A673 (cell line): ENCODE measurements around the gene TMEM63B.

Experiments
- CTCF ChIP-seq: fragments of 300-800, 200-600 bp; sonication (generic); conservative IDR thresholded peaks from 2 replicates; pipeline ENCODE4 v1.5.1; 2017; ENCODE audit warnings: low read depth, mild to moderate bottlenecking, antibody characterized with exemption, low read length, moderate library complexity, mixed read lengths
- EZH2 ChIP-seq: fragments of 200-600 bp; sonication (generic); IDR thresholded peaks from 2 replicates; pipeline ENCODE4 v1.6.1; 2017; ENCODE audit warnings: borderline replicate concordance, low read depth, mild to moderate bottlenecking, mixed read lengths, antibody characterized with exemption, low read length; ENCODE audit not compliant: poor library complexity, severe bottlenecking

DNA sequence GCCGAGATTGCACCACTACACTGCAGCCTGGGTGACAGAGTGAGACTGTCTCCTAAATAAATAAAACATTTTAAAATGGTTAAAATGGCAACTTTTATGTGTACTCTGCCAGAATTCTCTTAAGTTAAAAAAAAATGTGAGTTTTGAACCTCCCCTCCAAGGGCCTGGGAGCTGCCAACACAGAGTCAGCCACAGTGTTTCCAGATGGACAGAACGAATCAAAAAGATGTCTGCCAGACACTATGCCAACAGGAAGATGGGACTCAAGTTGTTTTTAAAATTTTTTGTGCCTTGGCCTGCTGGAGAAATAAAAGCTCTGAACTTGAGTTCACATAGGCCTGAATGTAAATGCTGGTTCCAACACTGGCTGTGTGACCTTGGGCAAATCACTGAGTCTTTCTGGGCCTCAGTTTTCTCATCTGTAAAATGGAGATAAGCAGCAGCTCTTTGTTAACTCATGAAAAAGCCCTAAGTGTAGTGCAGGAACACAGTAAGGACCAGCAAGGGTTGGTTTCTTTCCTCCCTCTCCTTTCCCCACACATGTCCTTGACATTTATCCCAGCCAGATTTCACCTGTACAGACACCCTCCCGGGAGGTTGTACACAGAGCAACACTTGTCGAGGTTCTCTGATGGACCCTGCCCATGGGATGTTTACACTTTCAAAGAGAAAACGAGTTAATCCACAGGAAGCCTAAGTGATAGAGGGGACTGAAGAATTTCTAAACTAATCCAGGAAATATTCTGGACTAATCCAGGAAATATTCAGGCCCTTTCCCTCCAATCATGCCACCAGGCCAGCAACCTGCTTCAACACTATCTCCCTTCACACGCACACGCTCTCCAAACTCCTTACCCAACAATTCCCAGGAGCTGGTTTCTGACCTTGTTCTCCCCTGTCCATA, 35.1 kb upstream of the TMEM63B start:
- TF ChIP-seq CTCF (no peak), EZH2 (no peak)
